ENCODE measurements around the gene RNASEH2B. TPM values are rescaled to one million over a fixed set of nuclear protein-coding genes. Genes with fewer than 3 reads are reported as not detected.

The RNASEH2B gene
- total and polyA plus RNA-seq, 2 of the 8 experiments (the other 6 are each of a cell fraction or from before 2014, with no cell fraction given), result 19.3 to 43.9 TPM

DNA sequence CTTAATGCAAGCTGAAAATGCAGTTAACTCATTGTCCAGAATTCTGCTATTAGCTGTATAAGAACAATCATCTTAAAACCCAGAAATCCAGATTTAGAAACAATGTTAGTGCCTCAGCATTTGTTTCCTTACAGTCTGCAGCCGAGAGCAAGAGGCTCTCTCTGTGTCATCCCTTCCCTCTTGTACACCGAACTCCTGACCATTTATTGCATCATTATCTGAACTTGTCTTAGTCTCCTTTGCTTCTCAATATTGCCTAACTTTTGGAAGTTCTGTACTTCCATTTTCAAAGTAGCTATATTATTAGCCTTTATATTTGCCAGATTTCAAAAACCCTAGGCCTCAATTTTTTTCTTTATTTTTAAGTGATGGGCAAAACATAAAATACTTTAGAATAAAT lies 27.1 kb downstream of the RNASEH2B start:
- Histone ChIP-seq H3K27ac (ENCODE audit: low read depth, low read length) (no peak overlapping the region), H3K79me2 (ENCODE audit: control insufficient read depth in 1 of 2, insufficient read depth in 2 of 2, low read length in 2 of 2) (no peaks in the 10 kb centered on the region), H3K18ac (ENCODE audit: extremely low read depth, low read length) (no peak overlapping the region), H4K8ac (ENCODE audit: extremely low read depth, insufficient read depth, low read length) (no peak overlapping the region), H2BK120ac (replicated peaks; ENCODE audit: low read depth, low read length) (no peak overlapping the region), H3K14ac (ENCODE audit: insufficient read length) (no peak overlapping the region), H2BK5ac (ENCODE audit: low read depth, low read length) (no peak overlapping the region), H3K4ac (replicated peaks; ENCODE audit: insufficient read length, low read depth, low read length) (no peak overlapping the region), H3K9ac (replicated peaks in 1 of 4; ENCODE audit: extremely low read depth in 1 of 4, low read depth in 3 of 4, low read length in 3 of 4) (no peak overlapping the region), H3K4me2 (ENCODE audit: insufficient read depth in 1 of 2, low read depth in 2 of 2, low read length in 2 of 2) (no peak overlapping the region), H3K27me3 (replicated peaks in 1 of 4; ENCODE audit: control insufficient read depth in 3 of 4, extremely low read depth in 1 of 4, insufficient read depth in 3 of 4, low read length in 3 of 4) (no peaks in the 10 kb centered on the region), H2BK12ac (ENCODE audit: low read depth, low read length) (no peak overlapping the region), H4K20me1 (replicated peaks in 1 of 2; ENCODE audit: control insufficient read depth in 1 of 2, insufficient read depth in 2 of 2, low read length in 2 of 2) (no peaks in the 10 kb centered on the region), H3K23me2 (ENCODE audit: low read depth, low read length) (no peaks in the 10 kb centered on the region), H2BK15ac (ENCODE audit: low read length) (no peak overlapping the region), H2AFZ (ENCODE audit: low read length) (no peak overlapping the region), H3K9me3 (ENCODE audit: insufficient read depth in 2 of 2, low read depth in 1 of 2, low read length in 1 of 2) (peaks cover 0 to 3% of the 10 kb centered on the region in 2 experiments; a peak in 1 of 4 replicates), H2AK5ac (ENCODE audit: low read depth, low read length) (no peak overlapping the region), H3K36me3 (ENCODE audit: control insufficient read depth in 2 of 4, insufficient read depth in 4 of 4, low read length in 3 of 4) (peaks cover 0 to 16% (median 5%) of the 10 kb centered on the region in 4 experiments; a peak in 6 of 8 replicates), H3K56ac (replicated peaks; ENCODE audit: insufficient read length, low read depth, low read length) (no peak overlapping the region), H2BK20ac (ENCODE audit: low read length) (no peak overlapping the region), H3K4me3 (ENCODE audit: extremely low read depth in 1 of 4, insufficient read depth in 2 of 4, low read depth in 3 of 4, low read length in 4 of 4) (no peak overlapping the region), H3K23ac (ENCODE audit: insufficient read length) (no peak overlapping the region), H4K91ac (replicated peaks; ENCODE audit: insufficient read length, low read length) (no peak overlapping the region), H4K5ac (ENCODE audit: insufficient read length, low read depth, low read length) (no peak overlapping the region), H3K79me1 (ENCODE audit: low read depth, low read length) (no peaks in the 10 kb centered on the region), H3K4me1 (replicated peaks in 1 of 4; ENCODE audit: control insufficient read depth in 3 of 4, insufficient read depth in 4 of 4, low read length in 3 of 4) (no peaks in the 10 kb centered on the region)
- POLR2A ChIA-PET (ENCODE audit: partially characterized antibody), result no interaction called here
- 94% methylated on average over 2 of the region's 2 CpGs; no CpG with 5 or more reads in 1 of the 2 experiments for WGBS, 2 experiments (ENCODE audit: extremely low coverage in 1 of 2, insufficient coverage in 1 of 2, insufficient read length in 1 of 2, insufficient replicate concordance in 2 of 2, low coverage in 1 of 2, low lambda C conversion rate in 2 of 2, missing lambda C conversion rate in 1 of 2)
- FAIRE-seq (no peak), DNase-seq (ENCODE audit: low read depth in 1 of 2, low spot score in 2 of 2) (no peak)
- TF ChIP-seq RNF2 (IDR thresholded peaks at IDR 0.05; ENCODE audit: borderline replicate concordance, low read depth, low read length, missing control alignments, poor library complexity, severe bottlenecking), result no peak
- no peak for TF ChIP-seq ATF3 (IDR thresholded peaks at IDR 0.05; ENCODE audit: insufficient read depth, low read depth, low read length)
- no peak for TF ChIP-seq BCL11A (IDR thresholded peaks at IDR 0.05; ENCODE audit: low read depth in 2 of 2, low read length in 2 of 2)
- TF ChIP-seq SUZ12 (IDR thresholded peaks at IDR 0.05; ENCODE audit: low read length), result no peak
- no peak for TF ChIP-seq TEAD4 (IDR thresholded peaks at IDR 0.05; ENCODE audit: low read depth, low read length)
- no peak for TF ChIP-seq NRF1 (IDR thresholded peaks at IDR 0.05; ENCODE audit: low read depth, low read length)
- no peak for TF ChIP-seq SP2 (IDR thresholded peaks at IDR 0.05; ENCODE audit: low read length)
- TF ChIP-seq EZH2 (IDR thresholded peaks at IDR 0.05; ENCODE audit: low read depth, low read length, severe bottlenecking), result no peak
- TF ChIP-seq POLR2A (IDR thresholded peaks at IDR 0.05; ENCODE audit: control extremely low read depth in 1 of 2, low read depth in 2 of 2, low read length in 2 of 2), result no peak
- no peak for TF ChIP-seq JUN (IDR thresholded peaks at IDR 0.05; ENCODE audit: low read depth, low read length)
- no peak for TF ChIP-seq JUND (IDR thresholded peaks at IDR 0.05; ENCODE audit: low read length)
- no peak for TF ChIP-seq SP1 (IDR thresholded peaks at IDR 0.05; ENCODE audit: low read depth, low read length)
- CTCF ChIA-PET (ENCODE audit: partially characterized antibody), result interaction anchor here (0.8 to 1.0 kb wide), 2 partner anchors 25 to 53 kb away, joined by 3 to 4 read pairs; no protein-coding TSS in a partner anchor

Measured in H1 (cell line).